Right kidney (tissue), 9 donors: ENCODE results near the gene TREH.
"Not testable (repeated sequence)": the region's sequence is repeated elsewhere in the genome, so short reads cannot be mapped to it uniquely, and the experiment has no call there.

Experiments
- DNase-seq: peaks from one replicate; pipeline ENCODE4 v3.0.0-alpha.2; 2016
- long read RNA-seq, 8 donors: transcript quantifications; one replicate each; lab custom pipeline, GENCODE V29; 2026

TREH gene, protein sequence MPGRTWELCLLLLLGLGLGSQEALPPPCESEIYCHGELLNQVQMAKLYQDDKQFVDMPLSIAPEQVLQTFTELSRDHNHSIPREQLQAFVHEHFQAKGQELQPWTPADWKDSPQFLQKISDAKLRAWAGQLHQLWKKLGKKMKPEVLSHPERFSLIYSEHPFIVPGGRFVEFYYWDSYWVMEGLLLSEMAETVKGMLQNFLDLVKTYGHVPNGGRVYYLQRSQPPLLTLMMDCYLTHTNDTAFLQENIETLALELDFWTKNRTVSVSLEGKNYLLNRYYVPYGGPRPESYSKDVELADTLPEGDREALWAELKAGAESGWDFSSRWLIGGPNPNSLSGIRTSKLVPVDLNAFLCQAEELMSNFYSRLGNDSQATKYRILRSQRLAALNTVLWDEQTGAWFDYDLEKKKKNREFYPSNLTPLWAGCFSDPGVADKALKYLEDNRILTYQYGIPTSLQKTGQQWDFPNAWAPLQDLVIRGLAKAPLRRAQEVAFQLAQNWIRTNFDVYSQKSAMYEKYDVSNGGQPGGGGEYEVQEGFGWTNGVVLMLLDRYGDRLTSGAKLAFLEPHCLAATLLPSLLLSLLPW
- long read RNA-seq, donor 1, partial matches to known transcripts: 0 of 1 reads
- long read RNA-seq, donor 1, other reads (novel, unspliced or antisense): 0 of 1 reads
- long read RNA-seq, donor 2: 0 reads
- long read RNA-seq, donor 3, partial matches to known transcripts: 21 of 21 reads
- long read RNA-seq, donor 3, other reads (novel, unspliced or antisense): 0 of 21 reads
- long read RNA-seq, donor 4: 0 reads
- long read RNA-seq, donor 5: 0 reads
- long read RNA-seq, donor 6: 0 reads
- long read RNA-seq, donor 7: 0 reads
- long read RNA-seq, donor 8: 0 reads

DNA sequence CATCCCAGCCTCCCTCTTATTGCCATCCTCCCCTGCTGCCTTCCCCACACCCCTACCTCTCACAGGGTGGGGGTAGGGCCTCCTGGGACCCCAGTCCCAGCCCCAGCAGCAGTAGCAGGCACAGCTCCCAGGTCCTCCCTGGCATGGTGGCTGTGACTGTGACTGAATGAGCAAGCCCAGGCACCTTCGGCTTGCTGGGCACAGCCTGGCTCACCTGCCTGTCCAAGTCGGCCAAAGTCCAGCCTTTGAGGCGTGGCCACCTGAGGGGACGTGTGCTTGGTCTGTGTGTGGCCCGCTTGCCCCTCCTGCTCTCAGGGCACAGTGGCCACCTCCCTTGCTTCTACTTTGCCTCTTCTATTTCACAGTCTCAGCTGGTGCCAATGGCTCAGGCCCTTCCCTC lies at the start of gene TREH:
Gene TREH (minus strand): TSS at position 168 of the 400 bp plus-strand sequence. CDS start 23 bp downstream, at position 145.
- DNase-seq: no peak

DNA sequence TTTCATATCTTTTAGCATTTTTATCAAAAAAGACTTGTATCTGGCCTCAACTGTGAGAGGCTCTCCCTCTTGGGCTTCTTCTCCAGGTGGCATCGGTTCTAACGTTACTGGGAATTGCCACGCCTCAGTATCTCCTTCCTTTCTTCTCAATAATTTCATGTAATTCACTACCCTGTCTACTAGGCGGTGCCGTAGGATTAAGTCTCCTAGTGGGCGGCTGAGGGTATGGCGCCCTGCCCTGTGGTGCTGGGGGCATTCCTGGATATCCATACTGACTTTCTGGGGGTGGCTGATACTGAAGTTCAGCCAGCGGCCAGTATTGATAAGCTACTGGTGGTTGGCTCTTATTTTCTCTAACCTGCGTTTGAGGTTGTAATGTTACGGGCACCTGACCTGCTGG lies 48.7 kb upstream of the TREH start:
- not testable (repeated sequence) for DNase-seq

DNA sequence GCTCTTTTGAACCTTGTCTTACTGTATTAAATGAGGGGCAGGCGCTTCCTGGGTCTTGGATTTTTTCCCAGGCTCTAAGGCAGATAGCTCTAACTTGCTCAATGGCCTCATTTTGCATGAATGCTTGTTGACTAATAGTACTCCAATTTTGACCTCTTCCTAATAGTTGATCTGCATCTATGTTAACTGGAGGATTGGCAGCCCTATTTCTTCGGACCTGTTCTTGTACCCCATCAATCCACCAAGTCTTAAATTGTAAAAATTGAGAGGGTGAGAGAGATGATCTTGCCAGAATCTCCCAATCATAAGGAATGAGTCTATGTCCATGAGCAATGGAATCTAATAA lies 48.2 kb upstream of the TREH start:
- not testable (repeated sequence) for DNase-seq

DNA sequence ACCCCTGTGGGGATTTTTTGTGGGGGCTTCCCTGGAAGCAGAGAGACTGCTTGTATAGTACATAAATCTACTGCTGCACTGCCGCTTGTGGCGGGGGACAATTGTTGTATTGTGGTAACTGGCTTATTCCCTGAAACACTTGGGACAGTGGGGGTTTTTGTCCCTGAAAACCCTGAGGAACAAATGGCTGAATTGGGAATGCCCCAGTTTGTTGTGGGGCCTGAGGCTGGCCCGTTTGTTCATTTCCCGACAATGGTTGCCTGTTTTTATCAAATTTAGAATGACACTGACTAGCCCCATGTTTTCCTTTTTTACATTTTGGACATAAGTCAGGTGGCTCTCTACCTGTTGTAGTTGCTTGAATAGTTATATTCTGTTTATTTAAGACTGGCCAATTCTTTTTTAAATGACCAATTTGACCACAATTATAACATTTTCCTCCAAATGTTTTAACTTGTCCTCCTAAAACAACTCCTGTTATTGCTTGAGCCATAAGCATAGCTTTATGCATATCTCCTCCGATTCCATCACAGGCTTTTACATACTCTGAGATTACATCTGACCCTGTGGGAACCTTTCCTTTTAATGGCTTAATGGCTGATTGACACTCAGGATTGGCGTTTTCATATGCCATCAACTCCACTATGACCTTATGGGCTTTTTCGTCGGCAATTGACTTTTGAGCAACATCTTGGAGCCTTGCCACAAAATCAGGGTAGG lies 47.7 kb upstream of the TREH start:
- not testable (repeated sequence) for DNase-seq

DNA sequence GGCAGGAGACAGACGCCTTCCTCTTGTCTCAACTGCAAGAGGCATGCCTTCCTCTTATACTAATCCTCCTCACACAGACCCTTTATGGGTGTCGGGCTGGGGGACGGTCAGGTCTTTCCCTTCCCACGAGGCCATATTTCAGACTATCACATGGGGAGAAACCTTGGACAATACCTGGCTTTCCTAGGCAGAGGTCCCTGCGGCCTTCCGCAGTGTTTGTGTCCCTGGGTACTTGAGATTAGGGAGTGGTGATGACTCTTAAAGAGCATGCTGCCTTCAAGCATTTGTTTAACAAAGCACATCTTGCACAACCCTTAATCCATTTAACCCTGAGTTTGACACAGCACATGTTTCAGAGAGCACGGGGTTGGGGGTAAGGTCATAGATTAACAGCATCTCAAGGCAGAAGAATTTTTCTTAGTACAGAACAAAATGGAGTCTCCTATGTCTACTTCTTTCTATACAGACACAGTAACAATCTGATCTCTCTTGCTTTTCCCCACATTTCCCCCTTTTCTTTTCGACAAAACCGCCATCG lies 42.1 kb upstream of the TREH start:
- DNase-seq: not testable (repeated sequence)

DNA sequence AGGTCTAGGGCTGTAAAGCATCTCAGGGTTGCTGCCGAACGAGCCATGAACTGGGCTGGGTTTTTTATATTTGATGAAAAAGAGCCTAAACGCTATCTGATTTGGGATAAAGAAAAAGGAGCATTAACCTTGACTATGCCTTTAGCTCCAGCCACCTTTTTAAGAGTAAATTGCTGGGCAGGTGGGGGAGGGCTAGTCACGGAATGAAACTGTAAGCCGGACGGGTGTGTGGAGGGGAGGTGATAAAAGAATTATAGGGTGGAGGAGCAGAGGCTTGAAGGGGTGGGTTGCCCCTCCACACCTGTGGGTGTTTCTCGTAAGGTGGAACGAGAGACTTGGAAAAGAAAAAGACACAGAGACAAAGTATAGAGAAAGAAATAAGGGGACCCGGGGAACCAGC lies 41.3 kb upstream of the TREH start:
- DNase-seq: not testable (repeated sequence)

DNA sequence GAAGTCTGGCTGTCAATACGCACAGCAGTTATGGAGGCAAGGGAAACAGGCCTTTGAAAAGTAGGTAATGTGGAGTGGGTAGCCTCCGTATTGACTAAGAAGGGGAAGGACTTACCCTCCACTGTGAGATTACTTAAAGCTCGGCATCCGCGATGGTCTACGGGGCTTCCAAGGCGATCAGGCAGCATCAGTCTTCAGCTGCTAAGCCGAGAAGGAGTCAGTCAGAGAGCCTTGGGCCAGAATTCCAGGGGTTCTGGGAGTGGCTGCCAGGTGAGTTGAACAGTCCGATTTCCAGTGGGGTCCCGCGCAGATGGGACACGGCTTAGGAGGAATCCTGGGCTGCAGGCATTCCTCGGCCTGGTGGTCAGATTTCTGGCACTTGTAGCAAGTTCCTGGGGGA lies 40.6 kb upstream of the TREH start:
- not testable (repeated sequence) for DNase-seq

DNA sequence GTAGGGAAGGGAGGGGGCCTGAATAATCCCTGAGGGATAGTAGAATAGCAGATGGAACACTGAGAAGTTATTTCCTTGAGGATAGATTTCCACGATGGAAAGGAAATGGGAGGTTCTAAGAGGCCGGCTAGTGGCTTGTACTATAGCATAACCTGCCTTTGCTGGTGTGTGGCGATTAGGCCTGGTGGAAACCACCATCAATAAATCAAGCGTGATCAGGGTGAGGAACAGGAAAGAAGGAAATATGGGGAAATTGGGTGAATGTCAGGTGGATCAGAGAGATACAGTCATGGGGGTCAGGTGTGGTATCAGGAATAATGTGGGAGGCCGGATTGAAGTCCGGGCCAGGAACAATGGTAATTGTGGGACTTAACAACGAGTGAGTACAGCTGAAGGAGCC lies 39.1 kb upstream of the TREH start:
- not testable (repeated sequence) for DNase-seq

DNA sequence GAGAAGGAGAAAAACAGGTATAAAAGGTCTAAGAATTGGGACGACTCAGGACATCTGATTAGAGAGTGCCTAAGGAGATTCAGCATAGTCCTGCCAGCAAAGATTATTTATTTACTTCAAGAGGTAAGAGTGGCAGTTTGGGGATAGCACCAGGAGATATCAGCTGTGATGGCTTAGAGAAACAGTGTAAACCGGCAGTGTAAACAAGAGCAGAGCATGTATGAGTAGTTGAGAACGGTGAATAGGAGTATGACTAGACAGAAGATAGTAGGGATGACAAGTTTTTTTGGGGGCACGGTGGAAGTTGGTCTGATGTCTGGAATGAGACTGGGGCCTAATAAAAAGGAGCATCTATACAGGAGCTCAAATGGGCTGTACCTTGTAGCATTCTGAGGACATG lies 38.3 kb upstream of the TREH start:
- DNase-seq: not testable (repeated sequence)

DNA sequence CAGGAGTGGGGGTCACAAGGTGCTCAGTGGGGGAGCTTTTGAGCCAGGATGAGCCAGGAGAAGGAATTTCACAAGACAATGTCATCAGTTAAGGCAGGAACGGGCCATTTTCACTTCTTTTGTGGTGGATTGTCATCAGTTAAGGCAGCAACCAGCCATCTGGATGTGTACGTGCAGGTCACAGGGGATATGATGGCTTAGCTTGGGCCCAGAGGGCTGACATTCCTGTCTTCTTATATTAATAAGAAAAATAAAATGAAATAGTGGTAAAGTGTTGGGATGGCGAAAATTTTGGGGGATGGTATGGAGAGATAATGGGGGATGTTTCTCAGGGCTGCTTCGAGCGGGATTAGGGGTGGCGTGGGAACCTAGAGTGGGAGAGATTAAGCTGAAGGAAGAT lies 37.8 kb upstream of the TREH start:
- not testable (repeated sequence) for DNase-seq

DNA sequence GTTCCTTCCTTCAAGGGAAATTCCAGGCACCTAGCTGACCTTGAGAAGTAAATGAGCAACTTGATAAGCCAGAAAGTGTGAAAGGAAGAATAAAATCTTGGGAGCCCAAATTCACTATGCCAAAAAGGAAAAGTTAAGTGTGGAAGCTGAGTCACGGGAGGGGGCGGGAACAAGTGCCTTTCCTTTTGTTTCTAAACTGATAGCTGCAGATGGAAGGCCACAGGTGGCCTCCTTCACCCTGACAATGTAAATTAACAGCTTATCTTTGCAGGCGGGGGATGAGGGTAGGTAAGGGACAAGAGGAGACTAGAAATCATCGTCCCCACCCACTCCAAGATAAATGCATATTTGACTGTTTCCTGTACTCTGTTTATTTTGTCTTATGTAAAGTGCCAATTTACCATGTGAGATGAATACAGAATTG lies 36.4 kb upstream of the TREH start:
- no peak for DNase-seq

DNA sequence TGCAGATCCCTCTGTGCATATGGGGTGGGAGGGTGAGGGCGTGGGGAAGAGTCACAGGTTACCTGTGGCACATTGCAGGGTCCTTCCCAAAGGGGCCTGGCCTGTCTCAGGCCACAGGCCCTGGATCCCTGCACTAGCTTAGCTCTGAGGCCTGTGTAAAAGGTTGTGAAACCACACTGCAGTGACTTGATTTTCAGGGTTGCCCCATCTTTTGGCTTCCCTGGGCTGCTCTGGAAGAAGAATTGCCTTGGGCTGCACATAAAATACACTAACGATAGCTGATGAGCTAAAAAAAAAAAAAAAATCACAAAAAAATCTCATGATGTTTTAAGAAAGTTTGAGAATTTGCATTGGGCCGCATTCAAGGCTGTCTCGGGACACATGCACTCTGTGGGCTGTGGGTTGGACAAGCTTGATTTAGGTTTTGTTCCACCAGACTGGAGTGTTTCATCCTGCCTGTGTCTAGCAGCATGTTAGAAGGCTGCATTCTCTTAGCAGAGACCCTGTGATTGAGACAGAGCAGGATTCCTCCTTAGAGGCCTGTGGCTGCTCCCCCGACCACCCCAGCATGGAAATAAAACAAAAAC lies 35.9 kb upstream of the TREH start:
- no peak for DNase-seq

DNA sequence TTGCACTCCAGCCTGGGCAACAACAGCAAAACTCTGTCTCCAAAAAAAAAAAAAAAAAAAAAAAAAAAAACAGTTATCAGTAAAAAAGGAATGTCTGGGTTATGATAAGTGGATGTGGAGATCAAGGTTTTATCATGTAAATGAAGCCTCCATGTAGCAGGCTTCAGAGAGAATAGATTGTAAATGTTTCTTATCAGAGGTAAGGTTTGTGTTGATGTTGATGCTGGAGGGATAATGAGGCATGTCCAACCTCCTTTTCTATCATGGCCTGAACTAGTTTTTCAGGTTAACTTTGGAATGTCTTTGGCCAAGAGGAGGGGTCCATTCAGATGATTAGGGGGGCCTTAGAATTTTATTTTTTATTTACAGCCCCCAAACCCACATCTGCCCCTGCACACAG lies 35.4 kb upstream of the TREH start:
- no peak for DNase-seq

DNA sequence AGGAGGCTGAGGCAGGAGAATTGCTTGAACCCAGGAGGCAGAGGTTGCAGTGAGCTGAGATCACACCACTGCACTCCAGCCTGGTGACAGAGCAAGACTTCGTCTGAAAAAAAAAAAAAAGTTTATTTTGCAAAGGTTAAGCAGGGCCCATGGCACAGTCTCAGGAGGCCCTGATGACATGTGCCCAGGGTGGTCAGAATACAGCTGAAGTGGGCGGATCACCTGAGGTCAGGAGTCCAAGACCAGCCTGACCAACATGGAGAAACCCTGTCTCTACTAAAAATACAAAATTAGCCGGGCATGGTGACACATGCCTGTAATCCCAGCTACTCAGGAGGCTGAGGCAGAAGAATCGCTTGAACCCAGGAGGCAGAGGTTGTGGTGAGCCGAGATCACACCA lies 35.0 kb upstream of the TREH start:
- not testable (repeated sequence) for DNase-seq

DNA sequence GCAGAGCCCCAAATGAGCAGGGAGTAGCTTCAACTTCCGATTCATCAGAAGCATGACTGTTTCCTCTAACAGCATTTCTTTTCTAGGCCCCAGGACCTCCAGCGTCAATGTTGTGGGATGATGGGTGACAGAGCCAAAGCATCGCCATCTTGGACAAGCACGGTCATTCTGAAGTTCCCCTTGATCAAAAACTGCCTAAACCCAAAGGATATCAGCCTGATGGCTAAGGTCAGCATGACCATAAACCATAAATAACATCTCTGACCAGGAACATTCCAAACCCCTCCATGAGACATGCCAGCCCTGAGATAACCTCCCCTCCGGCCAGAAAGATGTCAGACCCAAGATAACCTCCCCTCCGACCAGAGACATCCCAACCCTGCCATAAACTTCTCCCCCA lies 28.8 kb upstream of the TREH start:
- DNase-seq: no peak

DNA sequence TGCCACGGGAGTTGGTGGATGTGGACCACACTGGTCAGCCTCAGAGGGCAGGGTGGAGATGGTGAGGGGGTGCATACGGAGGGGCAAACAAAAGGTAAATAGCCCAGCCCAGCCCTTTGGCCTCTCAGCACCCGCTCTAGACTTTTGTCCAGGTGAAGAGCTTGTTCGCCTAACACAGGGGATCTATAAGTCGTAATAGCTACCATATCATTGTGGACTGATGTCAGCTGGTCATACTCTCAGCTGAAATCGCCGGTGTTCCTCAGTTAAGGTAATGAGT lies 27.0 kb upstream of the TREH start:
- no peak for DNase-seq

DNA sequence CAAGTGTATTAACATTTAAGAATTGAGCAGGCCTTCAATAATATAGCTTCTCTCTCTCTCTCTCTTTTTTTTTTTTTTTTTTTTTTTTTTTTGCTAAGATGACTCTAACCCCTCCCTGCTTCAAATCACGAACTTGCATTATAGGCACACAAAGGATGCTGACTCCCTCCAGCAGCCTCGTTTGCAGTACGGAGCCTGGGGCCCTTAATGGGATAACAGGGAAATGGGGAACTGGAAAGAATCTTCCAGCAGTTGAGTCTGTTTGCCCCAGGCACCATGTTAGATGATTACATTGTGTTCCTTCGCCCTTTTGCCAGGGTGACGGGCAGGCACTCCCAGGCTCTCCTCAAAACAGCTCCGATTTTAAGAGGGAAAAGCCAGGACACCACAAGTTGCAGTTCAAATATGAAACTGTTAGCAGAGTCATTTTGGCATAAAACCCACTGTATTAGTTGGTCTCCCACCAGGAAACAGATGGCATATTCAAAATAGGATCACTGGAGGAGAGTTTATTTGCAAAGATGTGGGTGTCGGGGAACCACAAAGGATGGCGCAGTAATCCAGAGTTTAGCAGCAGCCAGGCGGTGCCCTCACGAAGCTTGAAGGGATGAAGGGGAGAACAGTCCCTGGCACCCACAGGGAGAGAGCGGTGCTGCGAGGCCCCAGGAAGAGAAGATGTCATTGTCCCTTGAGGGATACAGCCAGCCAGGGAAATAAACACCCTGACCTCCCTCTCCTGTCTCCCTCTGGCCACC lies 26.5 kb upstream of the TREH start:
- no peak for DNase-seq

DNA sequence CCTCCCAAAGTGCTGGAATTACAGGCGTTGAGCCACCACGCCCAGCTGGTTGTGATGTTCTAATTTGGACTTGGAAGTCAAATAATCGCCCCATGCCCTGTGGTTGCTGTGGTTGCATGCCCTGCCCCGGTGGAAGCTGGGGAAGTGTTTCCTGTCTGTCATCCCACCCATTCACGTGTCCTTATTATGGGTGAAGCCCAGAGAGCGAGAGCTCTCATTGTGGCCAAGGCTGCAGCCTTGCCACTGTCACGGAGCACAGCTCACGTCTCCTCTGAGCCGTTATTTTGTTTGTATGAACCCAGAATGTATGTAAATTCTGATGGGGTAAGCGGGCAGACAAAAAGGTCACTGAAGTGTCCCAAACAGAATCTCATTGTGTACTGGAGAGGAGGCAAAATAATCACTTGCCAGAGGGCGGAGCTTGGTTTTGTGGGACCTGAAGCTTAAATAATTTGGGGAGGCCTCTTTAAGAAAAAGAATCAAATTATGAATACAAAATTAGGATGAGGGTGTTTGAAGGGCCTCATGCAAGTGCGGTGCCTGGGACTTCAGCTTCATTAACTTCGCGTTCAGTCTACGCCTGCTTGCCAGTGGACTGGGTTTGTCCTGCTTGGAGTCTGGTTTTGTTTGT lies 25.8 kb upstream of the TREH start:
- DNase-seq: no peak

DNA sequence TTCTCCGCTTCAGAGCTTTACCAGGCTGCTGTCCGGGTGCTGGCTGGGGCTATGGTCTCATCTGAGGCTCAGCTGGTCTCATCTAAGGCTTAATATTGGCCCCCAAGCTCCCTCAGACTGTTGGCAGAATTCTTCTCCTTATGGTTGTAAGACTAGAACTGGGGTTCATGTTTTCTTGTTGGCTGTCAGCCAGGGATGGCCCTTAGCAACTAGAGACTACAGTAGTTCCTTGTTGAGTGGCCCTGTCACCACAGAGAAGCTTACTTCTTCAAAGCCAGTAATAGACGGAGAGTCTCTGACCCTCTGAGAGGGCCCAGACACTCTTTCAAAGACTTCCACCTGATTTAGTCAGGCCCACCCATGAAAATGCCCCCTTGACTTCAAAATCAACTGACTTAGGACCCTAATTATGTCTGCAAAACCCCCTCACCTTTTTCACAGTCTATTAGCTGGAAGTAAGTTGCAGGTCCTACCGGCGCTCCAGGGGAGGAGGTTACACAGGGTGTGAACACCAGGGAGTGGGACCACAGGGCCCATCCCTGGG lies 24.2 kb upstream of the TREH start:
- DNase-seq: no peak

DNA sequence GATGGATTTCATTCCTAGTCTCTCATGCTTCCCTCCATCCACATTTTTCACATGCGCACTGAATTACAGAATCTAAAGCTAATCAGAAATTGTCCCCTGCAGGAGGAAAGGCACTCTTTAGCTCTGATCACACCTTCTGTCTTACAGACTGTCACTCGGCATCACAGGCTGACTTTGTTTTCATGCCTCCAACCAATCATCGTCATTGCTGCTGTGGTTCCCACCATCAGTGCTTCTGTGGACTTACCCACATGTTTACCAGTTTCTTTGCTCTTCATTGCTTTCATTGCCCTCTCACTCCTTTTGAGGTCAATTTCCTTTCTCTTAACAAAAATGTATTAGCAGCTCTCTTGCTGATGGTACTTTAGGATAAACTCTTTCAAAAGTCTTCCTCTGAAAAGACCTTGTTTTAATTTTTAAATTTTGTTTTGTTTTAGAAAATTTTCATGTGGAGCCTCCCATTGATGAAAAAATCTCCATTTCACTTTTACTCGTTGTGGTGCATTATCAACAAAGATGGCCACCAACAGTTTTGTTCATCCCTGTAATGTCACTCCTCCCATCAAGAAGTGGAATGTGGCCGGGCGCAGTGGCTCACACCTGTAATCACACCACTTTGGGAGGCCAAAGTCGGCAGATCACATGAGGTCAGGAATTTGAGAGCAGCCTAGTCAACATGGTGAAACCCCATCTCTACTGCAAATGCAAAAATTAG lies 20.2 kb upstream of the TREH start:
- no peak for DNase-seq
